ENCODE data around the gene OCA2. TPM values are rescaled to one million over a fixed set of nuclear protein-coding genes. Genes with fewer than 3 reads are reported as not detected.

Gene OCA2
- total RNA-seq, 1 experiment from 2014 or later = 0.31 TPM

DNA sequence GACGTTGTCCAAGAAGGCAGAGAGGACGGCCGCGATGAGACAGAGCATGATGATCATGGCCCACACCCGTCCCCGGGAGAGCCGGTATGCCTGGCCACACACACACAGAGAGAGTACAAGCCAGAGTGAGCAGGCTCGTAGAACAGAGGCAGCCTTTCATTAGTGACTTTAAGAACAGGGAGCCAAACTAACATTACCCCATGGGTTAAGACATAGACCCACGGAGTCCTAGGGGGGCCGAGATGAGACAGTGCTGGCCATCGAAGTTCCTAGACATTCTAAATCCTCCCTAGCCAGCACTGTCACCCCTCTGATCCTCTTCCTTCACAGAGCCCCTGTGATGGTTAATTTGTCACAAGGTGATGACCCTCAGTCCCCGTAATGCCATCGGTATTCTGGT lies 114.0 kb downstream of the OCA2 start:
- Mint-ChIP-seq H3K36me3 (ENCODE audit: insufficient read depth in 1 of 3, low read depth in 3 of 3) (no peaks in the 10 kb centered on the region), H3K4me3 (no peak overlapping the region), H3K4me1 (no peaks in the 10 kb centered on the region), H3K27me3 (ENCODE audit: low read depth) (no peaks in the 10 kb centered on the region), H3K27ac (no peak overlapping the region), H3K9me3 (no peaks in the 10 kb centered on the region)
- H2AK5ac ChIP-seq (ENCODE audit: insufficient read length, low read length) = no peak overlapping the region
- no peak overlapping the region for H3K4ac ChIP-seq (ENCODE audit: low read depth, low read length)
- TF ChIP-seq, protein P1, sequence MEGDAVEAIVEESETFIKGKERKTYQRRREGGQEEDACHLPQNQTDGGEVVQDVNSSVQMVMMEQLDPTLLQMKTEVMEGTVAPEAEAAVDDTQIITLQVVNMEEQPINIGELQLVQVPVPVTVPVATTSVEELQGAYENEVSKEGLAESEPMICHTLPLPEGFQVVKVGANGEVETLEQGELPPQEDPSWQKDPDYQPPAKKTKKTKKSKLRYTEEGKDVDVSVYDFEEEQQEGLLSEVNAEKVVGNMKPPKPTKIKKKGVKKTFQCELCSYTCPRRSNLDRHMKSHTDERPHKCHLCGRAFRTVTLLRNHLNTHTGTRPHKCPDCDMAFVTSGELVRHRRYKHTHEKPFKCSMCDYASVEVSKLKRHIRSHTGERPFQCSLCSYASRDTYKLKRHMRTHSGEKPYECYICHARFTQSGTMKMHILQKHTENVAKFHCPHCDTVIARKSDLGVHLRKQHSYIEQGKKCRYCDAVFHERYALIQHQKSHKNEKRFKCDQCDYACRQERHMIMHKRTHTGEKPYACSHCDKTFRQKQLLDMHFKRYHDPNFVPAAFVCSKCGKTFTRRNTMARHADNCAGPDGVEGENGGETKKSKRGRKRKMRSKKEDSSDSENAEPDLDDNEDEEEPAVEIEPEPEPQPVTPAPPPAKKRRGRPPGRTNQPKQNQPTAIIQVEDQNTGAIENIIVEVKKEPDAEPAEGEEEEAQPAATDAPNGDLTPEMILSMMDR (conservative IDR thresholded peaks at IDR 0.05) = no peak
- H4K8ac ChIP-seq (replicated peaks; ENCODE audit: insufficient read length, low read depth, low read length) = no peak overlapping the region
- WGBS (ENCODE audit: extremely low coverage, insufficient read length, low lambda C conversion rate) = no CpG with 5 or more reads among the region's 13 CpGs
- no peaks in the 10 kb centered on the region for H3K9me3 ChIP-seq (ENCODE audit: control insufficient read depth, low read depth, low read length)
- H3K23me2 ChIP-seq (ENCODE audit: insufficient read length, low read depth, low read length, poor library complexity, severe bottlenecking) = no peaks in the 10 kb centered on the region
- no peak overlapping the region for H3K23ac ChIP-seq (ENCODE audit: insufficient read length, low read depth, low read length)
- H3K79me2 ChIP-seq (ENCODE audit: insufficient read depth, low read length) = no peaks in the 10 kb centered on the region
- no peak for DNase-seq
- no peak overlapping the region for H2BK15ac ChIP-seq (ENCODE audit: low read depth, low read length)
- no peak overlapping the region for H2BK12ac ChIP-seq (ENCODE audit: insufficient read length, low read depth, low read length)
- H3K27me3 ChIP-seq (ENCODE audit: insufficient read depth, low read length) = no peaks in the 10 kb centered on the region
- no peak overlapping the region for H3K18ac ChIP-seq (ENCODE audit: insufficient read length, low read depth, low read length)
- H3K79me1 ChIP-seq (ENCODE audit: insufficient read depth, low read depth, low read length, poor library complexity, severe bottlenecking) = no peaks in the 10 kb centered on the region
- no peak overlapping the region for H3K4me2 ChIP-seq (ENCODE audit: insufficient read depth, insufficient read length, low read length)
- H2BK20ac ChIP-seq (ENCODE audit: low read depth, low read length, poor library complexity, severe bottlenecking) = no peak overlapping the region
- no peak overlapping the region for H2BK120ac ChIP-seq (ENCODE audit: low read depth, low read length, poor library complexity, severe bottlenecking)
- H2AFZ ChIP-seq (ENCODE audit: low read length) = no peak overlapping the region
- H3T11ph ChIP-seq (ENCODE audit: low read length) = no peak overlapping the region
- H3K27ac ChIP-seq (ENCODE audit: insufficient read length, low read depth, low read length) = no peak overlapping the region
- no peaks in the 10 kb centered on the region for H4K20me1 ChIP-seq (ENCODE audit: control insufficient read depth, insufficient read depth, insufficient read length)
- no peak overlapping the region for H4K5ac ChIP-seq (ENCODE audit: insufficient read length, low read depth, low read length)
- no peak overlapping the region for H3K14ac ChIP-seq (ENCODE audit: insufficient read depth, low read length)
- H3K9ac ChIP-seq (ENCODE audit: extremely low read depth, insufficient read length, low read length) = no peak overlapping the region
- no peak overlapping the region for H2BK5ac ChIP-seq (ENCODE audit: insufficient read length, low read length)
- no peaks in the 10 kb centered on the region for H3K4me1 ChIP-seq (ENCODE audit: insufficient read depth, low read length)
- no peak overlapping the region for H4K91ac ChIP-seq (ENCODE audit: insufficient read length, low read depth, low read length)
- no peak overlapping the region for H3K56ac ChIP-seq (ENCODE audit: insufficient read length, low read depth, low read length)

Data from H9 (cell line).